Measurements from ENCODE around the gene CECR2. TPM values are rescaled to one million over a fixed set of nuclear protein-coding genes. Genes with fewer than 3 reads are reported as not detected.
A peak's percentile ranks its signal among the peaks of the same experiment; 100 is the strongest.

CECR2 gene
- total RNA-seq, 1 experiment from 2014 or later = not detected

DNA sequence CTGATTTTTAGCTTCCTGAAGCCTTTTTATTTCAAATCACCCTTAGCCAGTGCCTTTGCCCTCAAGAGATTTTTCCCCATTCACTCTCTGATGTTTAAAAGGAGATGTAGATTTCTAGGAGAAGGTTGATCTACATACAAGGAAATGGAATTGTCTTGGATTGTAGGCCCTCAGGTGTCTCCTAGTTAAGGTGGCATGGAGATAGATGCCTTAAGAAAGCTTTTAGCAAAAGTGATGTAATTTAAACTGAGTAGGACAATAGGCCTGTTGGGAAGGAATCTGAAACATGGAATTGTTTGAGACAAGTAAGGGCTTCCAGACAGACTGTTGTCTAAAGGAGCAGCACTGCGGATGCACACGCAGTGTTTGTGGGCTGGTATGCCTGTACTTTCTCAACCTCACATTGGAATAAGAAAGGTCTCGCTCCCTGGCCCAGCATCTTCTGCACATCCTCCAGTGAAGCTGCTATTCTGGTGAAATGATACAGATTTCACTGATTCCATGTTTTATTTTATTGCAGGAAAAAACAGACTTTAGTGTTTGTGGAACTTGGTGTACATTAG, 124.2 kb downstream of the CECR2 start:
- H4K20me1 ChIP-seq (ENCODE audit: low read length) = no peaks in the 10 kb centered on the region
- intact Hi-C loops (cut with micrococcal nuclease) = no loop called here
- H3K4me2 ChIP-seq (ENCODE audit: low read length) = no peak overlapping the region
- H2AFZ ChIP-seq (ENCODE audit: low read length) = no peak overlapping the region
- DNase-seq (no peak), ATAC-seq (no peak)
- H3F3A ChIP-seq (ENCODE audit: low read length, unreplicated experiment) = no peaks in the 10 kb centered on the region
- no peaks in the 10 kb centered on the region for H3K4me1 ChIP-seq (ENCODE audit: insufficient read depth, low read length)
- no peak overlapping the region for H3K27ac ChIP-seq (ENCODE audit: low read length)
- H3K79me2 ChIP-seq (ENCODE audit: low read length) = no peaks in the 10 kb centered on the region
- no peak overlapping the region for H3K9ac ChIP-seq (ENCODE audit: low read length)
- POLR2A ChIA-PET (ENCODE audit: unreplicated experiment) = no interaction called here
- TF ChIP-seq, protein P1, sequence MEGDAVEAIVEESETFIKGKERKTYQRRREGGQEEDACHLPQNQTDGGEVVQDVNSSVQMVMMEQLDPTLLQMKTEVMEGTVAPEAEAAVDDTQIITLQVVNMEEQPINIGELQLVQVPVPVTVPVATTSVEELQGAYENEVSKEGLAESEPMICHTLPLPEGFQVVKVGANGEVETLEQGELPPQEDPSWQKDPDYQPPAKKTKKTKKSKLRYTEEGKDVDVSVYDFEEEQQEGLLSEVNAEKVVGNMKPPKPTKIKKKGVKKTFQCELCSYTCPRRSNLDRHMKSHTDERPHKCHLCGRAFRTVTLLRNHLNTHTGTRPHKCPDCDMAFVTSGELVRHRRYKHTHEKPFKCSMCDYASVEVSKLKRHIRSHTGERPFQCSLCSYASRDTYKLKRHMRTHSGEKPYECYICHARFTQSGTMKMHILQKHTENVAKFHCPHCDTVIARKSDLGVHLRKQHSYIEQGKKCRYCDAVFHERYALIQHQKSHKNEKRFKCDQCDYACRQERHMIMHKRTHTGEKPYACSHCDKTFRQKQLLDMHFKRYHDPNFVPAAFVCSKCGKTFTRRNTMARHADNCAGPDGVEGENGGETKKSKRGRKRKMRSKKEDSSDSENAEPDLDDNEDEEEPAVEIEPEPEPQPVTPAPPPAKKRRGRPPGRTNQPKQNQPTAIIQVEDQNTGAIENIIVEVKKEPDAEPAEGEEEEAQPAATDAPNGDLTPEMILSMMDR (conservative IDR thresholded peaks at IDR 0.05; ENCODE audit: low read depth, low read length) = no peak
- TF ChIP-seq EZH2phosphoT487 (IDR thresholded peaks at IDR 0.05; ENCODE audit: borderline replicate concordance, low read length) (no peak), EZH2 (IDR thresholded peaks at IDR 0.05; ENCODE audit: low read length, unreplicated experiment) (no peak)
- no TSS peak for BruUV-seq (replicated peaks)
- H3K4me3 ChIP-seq (ENCODE audit: low read length) = no peak overlapping the region
- H3K9me2 ChIP-seq (replicated peaks; ENCODE audit: low read length) = no peaks in the 10 kb centered on the region
- H3K27me3 ChIP-seq (ENCODE audit: low read length) = peaks cover 34% of the 10 kb centered on the region
- no peaks in the 10 kb centered on the region for H3K9me3 ChIP-seq (ENCODE audit: low read length)
- CTCF ChIA-PET = no interaction called here
- no peaks in the 10 kb centered on the region for H3K36me3 ChIP-seq (ENCODE audit: low read depth, low read length)

DNA sequence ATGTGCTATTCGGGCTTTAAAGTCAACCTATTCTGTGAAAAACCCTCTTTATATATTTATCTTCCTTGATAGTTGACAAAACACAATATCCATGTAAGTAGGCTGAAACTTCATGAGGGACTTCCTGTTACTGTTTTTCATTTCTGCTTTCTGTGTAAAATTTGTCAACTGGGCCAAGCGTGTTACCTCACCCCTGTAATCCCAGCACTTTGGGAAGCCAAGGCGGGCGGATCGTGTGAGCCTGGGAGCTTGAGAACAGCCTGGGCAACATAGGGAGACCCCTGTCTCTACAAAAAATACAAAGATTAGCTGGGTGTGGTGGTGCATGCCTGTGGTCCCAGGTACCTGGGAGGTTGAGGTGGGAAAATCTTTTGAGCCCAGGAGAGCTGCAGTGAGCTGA, 127.6 kb downstream of the CECR2 start:
- Histone ChIP-seq H3K79me2 (ENCODE audit: low read length) (no peaks in the 10 kb centered on the region), H3K4me3 (ENCODE audit: low read length) (no peak overlapping the region), H3K9me2 (replicated peaks; ENCODE audit: low read length) (no peaks in the 10 kb centered on the region), H2AFZ (ENCODE audit: low read length) (no peak overlapping the region), H3K27me3 (ENCODE audit: low read length) (peaks cover 52% of the 10 kb centered on the region), H3F3A (ENCODE audit: low read length, unreplicated experiment) (no peaks in the 10 kb centered on the region), H3K4me2 (ENCODE audit: low read length) (no peak overlapping the region), H3K36me3 (ENCODE audit: low read depth, low read length) (no peaks in the 10 kb centered on the region), H4K20me1 (ENCODE audit: low read length) (no peaks in the 10 kb centered on the region), H3K9me3 (ENCODE audit: low read length) (no peaks in the 10 kb centered on the region), H3K9ac (ENCODE audit: low read length) (no peak overlapping the region), H3K27ac (ENCODE audit: low read length) (no peak overlapping the region), H3K4me1 (ENCODE audit: insufficient read depth, low read length) (no peaks in the 10 kb centered on the region)
- ATAC-seq (no peak), DNase-seq (no peak)
- TF ChIP-seq EZH2phosphoT487 (IDR thresholded peaks at IDR 0.05; ENCODE audit: borderline replicate concordance, low read length) (no peak), EZH2 (IDR thresholded peaks at IDR 0.05; ENCODE audit: low read length, unreplicated experiment) (no peak)
- TF ChIP-seq, protein P1 (conservative IDR thresholded peaks at IDR 0.05; ENCODE audit: low read depth, low read length) = no peak
- intact Hi-C loops (cut with micrococcal nuclease) = no loop called here
- ChIA-PET POLR2A (ENCODE audit: unreplicated experiment) (no interaction called here), CTCF (no interaction called here)
- no TSS peak for BruUV-seq (replicated peaks)

DNA sequence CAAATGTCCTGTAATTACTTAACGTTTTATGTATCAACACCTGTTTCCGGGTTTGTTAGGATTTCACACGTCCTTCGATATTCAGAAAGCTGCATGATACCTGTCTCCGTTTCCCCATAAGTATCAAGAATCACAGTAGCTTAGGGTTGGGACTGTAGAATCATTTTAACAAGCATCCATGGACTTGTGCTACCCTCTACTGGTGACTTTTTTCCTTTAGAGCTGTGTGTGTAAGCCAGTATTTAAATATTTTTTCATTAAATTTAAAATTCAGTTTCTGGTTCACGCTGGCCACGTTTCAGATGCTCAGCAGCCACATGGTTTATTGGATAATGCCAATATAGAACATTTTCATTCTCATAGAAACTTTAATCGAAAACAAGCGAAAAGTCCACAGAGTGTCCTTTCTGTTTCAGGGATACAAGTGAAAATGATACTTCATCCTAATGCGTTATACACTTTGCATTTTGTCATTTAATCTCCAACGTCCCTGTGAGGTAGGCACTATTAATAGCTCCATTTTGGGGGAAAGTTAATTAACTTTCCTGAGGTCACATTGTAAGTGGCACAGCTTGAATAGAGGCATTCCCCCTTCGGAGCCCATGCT, 132.5 kb downstream of the CECR2 start:
- Histone ChIP-seq H3F3A (ENCODE audit: low read length, unreplicated experiment) (no peaks in the 10 kb centered on the region), H3K9me3 (ENCODE audit: low read length) (no peaks in the 10 kb centered on the region), H2AFZ (ENCODE audit: low read length) (no peak overlapping the region), H3K27ac (ENCODE audit: low read length) (no peak overlapping the region), H3K4me2 (ENCODE audit: low read length) (no peak overlapping the region), H3K4me1 (ENCODE audit: insufficient read depth, low read length) (no peaks in the 10 kb centered on the region), H3K27me3 (ENCODE audit: low read length) (peaks cover 33% of the 10 kb centered on the region), H4K20me1 (ENCODE audit: low read length) (no peaks in the 10 kb centered on the region), H3K4me3 (ENCODE audit: low read length) (no peak overlapping the region), H3K9me2 (replicated peaks; ENCODE audit: low read length) (no peaks in the 10 kb centered on the region), H3K36me3 (ENCODE audit: low read depth, low read length) (no peaks in the 10 kb centered on the region), H3K9ac (ENCODE audit: low read length) (no peak overlapping the region), H3K79me2 (ENCODE audit: low read length) (no peaks in the 10 kb centered on the region)
- POLR2A ChIA-PET (ENCODE audit: unreplicated experiment) = no interaction called here
- intact Hi-C loops (cut with micrococcal nuclease) = loop anchor here (1.0 to 10.0 kb wide), 3 partner anchors 297 to 426 kb away; no protein-coding TSS in a partner anchor
- ATAC-seq (peak; percentile 80), DNase-seq (peak; percentile 73)
- BruUV-seq (replicated peaks) = no TSS peak
- no peak for TF ChIP-seq EZH2phosphoT487 (IDR thresholded peaks at IDR 0.05; ENCODE audit: borderline replicate concordance, low read length)
- TF ChIP-seq, protein P1 (conservative IDR thresholded peaks at IDR 0.05; ENCODE audit: low read depth, low read length) = peak; percentile 69
- CTCF ChIA-PET = interaction anchor here (0.5 to 2.0 kb wide), 6 partner anchors 167 to 621 kb away, joined by 4 to 34 read pairs (median 7); no protein-coding TSS in a partner anchor
